HG03565 (cell line): Measurements from ENCODE around the gene REV3L.

Experiments
- ATAC-seq: cut with Tn5 transposase; IDR thresholded peaks from one replicate; pipeline ENCODE4 v1.9.1; 2021; ENCODE audit warnings: mild to moderate bottlenecking, moderate library complexity; ENCODE audit not compliant: unreplicated experiment

The REV3L gene

DNA sequence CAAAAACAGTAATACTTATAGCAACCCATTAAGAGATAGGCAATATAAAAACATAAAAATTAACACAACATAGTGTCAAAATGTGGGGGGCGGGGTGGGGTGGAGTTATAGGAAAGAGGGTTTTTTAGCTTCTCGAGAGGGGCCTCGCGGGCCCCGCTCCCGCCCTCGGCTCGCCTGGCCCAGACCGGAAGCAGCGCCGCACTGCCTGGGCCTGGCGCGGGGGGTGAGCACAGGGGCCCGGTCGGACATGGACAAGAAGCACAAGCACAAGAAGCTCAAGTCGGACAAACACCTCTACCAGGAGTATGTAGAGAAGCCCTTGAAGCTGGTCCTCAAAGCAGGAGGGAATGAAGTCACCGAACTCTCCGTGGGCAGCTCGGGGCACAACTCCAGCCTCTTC, 53.4 kb downstream of the REV3L start:
- ATAC-seq: no peak

DNA sequence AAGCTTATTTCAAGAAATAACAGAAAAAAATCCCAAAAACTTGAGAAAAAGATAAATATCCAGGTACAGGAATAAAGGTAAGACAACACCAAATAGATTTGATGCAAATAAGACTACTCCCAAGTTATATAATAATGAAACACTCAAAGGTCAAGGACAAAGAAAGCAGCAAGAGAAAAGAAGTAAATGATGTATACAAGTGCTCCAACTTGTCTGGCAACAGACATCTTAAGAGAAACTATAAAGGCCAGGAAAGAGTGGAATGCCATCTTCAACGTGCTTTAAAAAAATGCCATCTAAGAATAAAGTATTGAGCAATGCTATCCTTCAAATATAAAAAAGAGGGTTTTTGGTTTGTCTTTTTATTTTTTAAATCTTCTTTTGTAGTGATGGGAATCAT, 54.2 kb downstream of the REV3L start:
- ATAC-seq: no peak

DNA sequence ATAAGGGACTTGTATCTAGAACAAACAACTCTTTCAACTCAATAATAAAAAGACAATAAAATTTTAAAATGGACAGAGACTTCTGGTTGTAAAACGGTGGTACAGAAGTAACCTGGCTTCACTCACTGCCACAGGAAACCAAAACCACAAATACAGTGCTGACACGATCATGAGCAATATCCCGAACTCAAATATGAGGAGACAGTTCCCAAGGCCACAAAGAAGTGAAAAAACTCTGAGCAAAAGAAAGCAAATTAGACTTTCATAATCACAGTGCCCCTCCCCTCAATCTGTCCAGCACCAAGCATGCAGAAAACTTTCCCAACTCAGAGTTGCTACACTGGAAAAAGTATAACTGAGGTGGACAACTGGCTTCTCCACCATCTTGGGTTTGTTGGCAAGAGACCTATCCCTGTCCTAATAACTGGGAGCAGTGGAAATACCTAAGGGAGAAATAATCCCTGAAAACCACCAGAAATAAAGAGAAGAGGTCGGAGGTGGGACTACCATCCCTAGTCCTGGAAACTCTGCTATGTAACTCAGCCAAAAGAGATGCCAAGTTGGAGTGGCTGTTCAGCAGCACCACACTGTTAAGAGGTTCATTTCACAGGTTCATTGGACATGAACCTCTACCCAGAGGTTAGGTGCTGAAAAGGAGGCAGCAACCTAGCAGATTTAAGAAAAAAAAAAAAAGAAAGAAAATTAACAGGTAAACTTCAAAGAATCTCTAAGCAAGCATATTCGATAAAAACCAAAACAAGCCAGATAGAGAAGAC, 55.5 kb downstream of the REV3L start:
- peak; percentile 76 for ATAC-seq

DNA sequence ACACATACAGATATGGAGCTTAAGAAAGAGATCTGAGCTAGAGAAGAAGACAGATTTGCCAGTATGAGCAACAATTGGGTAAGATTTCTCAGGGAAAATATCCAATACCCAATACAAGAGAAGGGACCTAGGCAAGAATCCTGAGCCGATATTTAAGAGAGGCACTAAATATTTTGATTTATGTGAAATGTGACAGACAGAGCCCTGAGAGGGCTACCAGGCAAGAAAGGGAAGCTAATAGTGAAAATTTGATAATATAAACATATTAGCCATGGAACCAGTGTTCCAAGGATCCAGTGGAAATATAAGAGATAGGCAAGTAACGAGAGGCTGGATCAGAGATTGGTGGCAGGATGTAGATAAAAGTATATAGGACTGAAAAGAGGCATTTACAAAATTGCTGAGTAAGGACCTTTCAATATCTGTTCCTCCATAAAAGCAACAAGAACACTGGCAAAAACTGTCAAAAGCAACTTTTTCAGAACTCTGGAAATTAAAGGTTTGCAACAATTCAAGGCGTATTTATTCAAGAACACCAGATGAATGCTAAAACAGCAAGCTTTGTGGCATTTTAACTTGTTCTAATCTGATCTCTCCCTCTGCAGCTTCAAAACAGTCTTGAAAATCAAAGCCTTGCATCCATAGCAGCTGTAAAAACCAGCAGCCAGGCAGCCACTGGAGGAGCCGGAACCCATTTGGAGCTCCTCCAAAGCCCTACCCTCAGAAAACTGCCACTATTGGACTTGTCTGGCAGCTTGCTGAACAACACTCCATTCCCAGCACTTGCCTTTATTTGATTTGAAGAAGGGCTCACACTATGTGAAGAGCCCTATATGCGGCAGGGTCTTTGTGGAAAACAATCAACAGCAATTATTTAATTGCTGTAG, 58.8 kb downstream of the REV3L start:
- ATAC-seq: no peak

DNA sequence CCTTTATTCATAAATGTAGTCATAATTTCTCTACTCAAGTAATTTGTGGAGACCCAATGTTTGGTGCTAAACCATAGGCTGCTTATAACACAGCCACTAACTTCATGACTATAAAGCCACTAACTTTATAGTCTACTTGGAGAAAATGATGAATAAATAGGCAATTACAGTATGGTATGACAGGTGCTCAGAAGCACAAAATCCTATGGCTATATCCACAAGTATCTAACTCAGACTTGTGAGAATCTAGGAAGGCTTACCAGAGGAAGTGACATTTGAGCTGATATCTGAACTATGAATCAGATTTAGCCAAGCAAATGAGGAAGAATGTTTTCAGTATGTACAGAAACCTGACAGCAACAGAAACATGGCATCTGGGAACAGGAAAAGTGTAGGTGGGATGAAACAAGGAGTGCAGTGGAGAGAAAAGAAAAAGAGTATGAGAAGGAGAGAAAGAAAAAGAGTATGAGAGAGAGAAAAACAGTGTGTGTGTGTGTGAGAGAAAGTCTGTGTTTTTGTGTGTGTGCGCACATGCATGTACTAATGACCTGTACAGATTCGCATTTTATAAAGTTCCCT, 59.9 kb downstream of the REV3L start:
- ATAC-seq: no peak

DNA sequence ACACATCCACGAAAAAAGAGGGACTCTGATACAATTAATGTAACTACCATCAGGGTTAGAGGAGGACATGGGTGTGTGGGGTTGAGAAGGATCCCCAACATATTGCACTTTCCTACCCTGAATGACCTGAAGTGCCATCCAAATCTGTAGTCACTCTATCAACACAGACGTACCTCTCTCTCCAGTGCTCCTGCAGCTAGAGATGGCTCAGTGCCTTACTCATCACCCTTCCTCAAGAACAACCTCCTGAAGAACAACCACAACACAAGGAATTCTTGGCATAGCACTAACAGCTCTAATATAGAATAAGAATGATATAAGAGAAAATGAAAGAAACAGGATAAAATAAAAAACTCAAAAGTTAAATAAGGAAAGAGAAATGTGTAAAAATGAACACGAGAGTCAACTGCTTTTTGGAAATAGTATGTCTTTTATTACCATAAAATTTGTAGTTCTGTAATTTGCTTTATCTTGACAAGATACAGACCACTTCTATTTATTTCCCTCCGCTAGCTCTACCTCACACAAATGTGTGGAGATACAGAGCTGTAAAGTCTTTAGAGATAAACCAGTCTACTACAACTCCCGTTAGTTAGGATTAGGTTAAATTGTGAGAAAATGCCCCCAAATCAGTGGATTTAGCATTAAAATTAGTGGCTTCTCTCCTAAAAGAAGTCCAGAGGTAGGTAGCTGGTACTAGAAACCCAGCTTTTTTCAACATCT, 63.9 kb downstream of the REV3L start:
- ATAC-seq: no peak

DNA sequence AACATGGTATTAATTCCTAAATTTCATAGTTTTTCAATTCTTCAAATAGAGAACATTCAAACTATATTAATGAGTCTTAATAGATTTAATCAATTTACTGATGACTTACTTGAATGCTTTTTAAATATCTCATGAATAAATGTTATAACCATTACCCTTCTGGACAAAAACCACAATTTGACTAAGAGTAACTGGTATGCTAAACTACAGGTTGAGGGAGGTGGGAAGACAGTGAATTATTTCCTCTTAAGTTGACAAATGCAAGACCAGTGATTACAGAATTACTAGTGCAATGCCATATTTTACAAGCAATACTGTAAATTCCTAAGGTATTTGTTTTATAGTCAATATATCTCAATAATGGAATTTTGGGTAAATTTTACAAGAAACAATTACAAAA, 65.1 kb downstream of the REV3L start:
- no peak for ATAC-seq

DNA sequence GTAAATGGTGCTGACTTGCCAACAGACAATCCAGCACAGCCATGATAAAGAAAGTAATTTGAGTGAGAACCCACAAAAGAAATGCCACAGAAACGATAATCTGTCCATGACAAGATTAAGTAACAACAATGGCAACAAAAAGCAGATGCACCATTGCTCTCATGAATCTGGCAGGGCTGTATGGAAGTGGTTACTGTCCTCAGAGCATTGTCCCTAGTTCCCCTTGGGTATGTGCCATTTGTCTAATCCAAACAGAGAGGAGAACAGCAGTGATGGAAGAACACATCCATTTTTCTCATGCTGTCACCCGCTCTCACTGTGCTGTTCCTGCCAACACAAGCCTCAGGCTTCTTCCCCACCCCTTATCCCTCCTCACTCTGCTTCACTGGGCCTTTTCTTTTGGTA, 65.8 kb downstream of the REV3L start:
- no peak for ATAC-seq

DNA sequence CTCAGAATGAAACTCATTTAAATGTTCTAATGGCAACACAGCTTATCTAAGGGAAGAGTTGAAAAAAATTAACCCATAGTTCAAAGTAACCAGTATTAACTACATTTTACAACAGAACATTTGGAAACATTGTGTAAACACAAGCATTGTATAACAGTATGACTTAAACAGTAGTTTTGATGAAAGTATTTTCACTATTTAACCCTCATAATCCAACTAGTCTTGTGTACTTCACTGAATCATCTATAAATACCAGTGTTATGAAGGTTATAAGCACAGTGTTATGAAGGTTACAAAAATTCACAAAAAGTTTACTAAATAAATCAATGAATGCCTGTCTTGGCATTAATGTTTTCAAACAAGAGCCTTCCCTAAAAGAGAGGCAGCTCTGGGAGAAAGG, 66.5 kb downstream of the REV3L start:
- no peak for ATAC-seq

DNA sequence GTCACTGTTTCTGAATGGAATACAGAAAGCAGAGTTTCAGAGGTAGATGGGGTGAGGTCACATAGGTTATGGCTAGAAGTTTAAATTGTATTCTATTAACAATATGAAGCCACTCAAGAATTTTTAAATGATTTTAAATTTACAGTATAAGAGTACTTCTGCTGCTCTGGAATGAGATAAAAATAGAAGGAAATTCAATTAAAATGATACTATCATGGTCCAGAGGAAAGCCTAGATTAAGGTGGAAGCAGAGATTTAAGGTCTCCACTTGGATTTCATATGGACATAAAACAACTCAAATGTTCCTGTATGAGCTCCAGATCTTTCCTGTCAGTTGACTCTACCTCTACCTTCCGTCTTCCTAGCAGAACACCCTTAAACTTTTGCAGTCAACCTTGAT, 68.6 kb downstream of the REV3L start:
- no peak for ATAC-seq

DNA sequence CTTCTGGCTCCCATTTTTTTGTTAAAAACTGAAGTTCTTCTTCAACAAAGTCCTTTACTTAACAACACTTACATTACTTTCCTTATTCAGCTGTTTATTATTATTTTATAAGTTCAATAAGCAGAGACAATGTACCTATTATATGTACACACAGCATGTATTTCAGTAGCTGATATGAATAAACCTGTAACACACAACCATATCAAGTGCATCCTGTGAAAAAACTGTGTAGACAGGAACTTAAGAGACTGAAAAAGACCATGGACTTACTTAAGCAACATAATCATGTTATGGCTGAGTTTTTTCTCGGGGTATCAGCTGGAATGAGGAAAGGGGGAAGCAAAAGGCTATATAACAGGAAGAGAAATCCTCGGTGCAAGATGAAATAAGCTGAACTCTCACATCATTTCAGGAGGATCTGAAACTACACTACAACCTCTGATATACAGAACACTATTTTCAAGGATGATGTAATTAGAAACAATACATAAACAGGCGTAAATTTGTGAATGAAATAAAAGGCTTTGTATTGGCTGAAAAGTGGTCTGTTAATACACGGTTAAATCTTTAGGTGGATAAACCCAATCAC, 70.9 kb downstream of the REV3L start:
- ATAC-seq: peak; percentile 51

DNA sequence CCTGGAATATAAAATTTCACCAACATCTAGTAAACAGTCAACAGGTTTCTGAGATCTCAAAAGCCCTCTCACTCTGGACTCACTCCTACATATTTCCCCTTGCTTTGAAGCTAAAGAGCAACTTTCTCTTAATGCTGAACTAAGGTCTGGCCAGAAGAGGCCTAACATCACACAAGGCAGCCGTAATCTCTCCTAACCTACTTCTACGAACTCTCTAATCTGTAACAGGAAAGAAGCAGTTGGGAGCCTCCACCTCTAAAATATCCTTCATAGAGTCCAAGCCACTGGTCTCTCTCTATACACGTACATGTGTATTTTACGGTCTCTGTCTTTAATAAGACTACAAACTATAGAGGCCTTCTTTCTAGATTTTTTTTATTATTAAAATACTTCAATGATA, 72.0 kb downstream of the REV3L start:
- ATAC-seq: no peak

DNA sequence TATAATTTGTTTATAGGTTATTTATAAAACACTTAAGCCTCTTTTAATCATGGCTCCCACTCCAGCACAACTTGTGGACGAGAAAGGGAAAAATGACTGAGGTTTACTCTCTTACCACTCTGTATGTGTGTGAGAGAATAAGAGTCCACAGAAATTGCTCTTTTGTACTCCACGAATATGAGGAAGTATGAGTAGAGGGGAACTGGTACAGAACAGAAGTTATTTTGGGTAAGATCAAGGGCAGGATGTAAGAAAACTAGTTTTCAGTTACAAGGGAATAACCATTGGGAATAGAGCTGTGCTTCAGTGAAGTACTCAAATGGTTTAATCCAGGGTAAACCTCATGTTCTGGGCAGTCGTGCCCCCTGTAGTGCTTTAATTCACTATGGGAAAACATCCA, 72.6 kb downstream of the REV3L start:
- ATAC-seq: no peak

DNA sequence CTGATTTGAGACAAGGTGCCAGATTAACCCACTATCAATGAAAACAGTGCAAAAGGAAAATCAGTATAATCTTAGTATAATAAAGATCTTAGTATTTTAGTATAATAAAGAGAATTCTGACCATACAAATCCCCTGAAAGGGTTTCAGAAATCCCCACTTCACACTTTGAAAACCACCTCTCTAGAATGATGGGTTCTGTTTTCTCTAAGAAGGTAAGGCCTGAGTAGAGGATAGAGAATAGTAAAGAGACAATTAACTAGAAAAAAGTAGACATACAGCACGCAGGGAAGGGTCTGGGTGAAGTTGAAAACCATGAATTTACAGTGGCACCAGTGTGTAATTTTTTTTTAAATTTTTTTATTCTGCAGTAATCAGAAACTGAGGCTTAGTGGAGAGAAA, 73.6 kb downstream of the REV3L start:
- ATAC-seq: no peak

DNA sequence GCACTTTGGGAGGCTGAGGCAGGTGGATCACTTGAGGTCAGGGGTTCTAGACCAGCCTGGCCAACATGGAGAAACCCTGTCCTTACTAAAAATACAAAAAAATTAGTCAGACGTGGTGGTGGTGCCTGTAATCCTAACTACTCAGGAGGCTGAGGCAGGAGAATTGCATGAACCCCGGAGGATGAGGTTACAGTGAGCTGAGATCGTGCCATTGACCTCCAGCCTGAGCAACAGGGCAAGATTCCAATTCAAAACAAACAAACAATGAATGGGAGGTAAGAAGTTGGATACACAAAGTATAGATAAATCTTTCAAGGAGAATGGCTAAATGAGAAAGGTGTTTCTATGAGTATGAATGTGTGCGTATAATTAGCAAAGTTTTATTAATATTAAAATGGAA, 75.3 kb downstream of the REV3L start:
- ATAC-seq: no peak

DNA sequence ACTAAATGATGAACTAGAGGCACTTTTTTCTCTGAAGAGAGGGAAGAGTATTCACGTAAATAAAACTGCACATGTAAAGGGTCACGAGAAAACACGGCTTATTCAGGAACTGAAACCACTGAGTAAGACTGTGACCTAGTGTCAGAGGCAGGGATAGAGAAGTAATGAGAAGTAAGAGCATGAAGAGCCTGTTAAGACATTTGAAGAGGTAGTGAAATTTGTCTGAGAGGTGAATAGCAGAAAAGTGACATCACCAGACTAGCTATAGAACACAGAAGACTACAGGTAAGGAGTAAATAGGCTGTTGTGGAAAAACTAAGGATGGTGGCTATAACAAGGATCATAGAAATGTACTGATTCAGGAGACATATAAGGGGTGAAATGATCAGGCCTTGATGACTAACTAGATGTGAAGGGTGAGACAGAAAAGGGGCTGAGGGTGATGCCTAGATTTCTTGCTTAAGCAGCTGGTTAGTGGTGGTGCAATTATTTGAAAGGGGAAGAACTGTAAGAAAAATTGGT, 76.8 kb downstream of the REV3L start:
- peak; percentile 99 for ATAC-seq

DNA sequence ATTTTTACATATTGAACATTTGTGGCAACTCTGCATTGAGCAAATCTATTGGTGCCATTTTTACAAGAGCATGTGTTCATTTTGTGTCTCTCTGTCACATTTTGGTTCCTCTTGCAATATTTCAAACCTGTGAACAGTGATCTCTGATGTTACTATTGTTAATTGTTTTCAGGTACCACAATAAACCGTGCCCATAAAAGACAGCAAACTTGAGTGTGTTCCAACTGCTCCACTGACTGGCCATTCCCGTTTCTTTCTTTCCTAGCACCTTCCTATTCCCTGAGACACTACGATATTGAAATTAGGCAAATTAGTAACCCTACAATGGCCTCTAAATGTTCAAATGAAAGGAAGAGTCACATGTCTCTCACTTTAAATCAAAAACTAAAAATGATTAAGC, 79.6 kb downstream of the REV3L start:
- ATAC-seq: no peak

DNA sequence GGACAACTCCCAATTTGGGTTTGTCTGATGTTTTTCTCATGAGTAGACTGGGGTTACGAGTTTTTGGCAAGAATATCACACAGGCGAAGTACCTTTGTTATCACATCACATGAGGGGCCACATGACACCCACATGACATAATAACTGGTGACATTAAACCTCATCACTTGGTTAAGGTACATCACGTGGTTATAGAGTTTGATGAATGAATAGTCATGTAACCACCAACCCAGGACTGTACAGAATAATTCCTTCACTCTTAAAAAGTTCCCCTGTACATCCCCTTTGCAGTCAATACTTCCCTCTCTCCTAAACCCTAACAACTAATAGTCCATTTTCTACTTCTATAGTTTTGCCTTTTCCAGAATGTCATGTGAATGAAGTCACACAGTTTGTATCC, 83.4 kb downstream of the REV3L start:
- no peak for ATAC-seq

DNA sequence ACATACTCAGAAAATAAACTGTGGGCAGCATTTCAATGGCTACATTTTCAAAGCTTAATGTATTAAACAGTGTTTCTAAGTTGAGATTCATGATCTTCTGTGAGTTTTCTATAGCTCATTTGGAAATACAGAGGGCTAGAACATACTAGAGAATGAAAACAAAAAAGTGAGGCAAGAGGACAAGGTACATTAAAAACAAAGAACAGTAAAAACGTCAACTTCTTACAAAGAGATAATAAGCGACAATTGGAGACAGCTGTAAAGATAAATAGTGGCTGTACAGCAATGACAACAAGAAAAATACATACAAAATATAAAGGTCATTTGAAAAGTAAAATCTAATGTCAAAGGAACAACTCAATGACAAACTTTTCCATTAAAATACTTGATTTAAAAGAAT, 94.3 kb downstream of the REV3L start:
- ATAC-seq: no peak

DNA sequence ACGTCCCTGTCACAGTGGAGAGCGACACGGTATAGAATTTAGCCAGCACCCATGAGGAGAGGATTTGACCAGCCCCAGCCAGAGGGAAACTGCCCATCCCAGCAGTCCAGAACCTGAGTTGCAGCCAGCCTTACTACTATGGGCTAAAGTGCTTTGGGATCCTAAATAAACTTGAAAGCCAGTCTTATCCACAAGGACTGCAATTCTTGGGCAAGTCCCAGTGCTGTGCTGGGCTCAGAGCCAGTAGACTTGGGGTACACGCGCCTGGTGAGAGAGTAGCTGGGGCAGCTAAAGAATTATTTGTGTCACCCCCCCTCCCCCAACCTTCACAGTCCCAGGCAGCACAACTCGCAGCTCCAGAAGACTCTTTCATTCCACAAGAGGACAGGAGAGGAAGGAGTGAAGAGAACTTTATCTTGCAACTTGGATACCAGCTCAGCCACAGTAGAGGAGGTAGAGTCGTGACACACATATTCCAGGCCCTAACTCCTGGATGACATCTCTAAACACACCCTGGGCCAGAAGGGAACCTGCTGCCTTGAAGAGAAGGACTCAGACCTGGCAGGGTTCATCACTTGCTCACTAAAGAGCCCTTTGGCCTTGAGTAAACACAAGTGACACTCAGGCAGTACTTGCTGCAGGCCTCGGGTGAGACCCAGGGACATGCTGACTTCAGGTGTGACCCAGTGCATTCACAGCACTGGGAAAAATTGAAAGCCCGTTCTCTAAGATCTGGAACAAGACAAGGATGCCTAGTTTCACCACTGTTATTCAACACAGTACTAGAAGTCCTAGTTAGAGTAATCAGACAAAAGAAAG, 100.3 kb downstream of the REV3L start:
- no peak for ATAC-seq
